ENCODE data around the gene PIAS4.

The PIAS4 gene

GRCh38 chr19:3985643-3986259 lies 21.8 kb upstream of the PIAS4 start:
- Histone ChIP-seq H3K4me3 (ENCODE audit: insufficient read depth, low read length, poor library complexity, severe bottlenecking) (peak overlapping the region; percentile 89), H2AFZ (ENCODE audit: low read depth, low read length, severe bottlenecking) (peak overlapping the region; percentile 82), H3K4me2 (ENCODE audit: low read depth, low read length, poor library complexity, severe bottlenecking) (peak overlapping the region; percentile 95), H3K36me3 (ENCODE audit: low read length) (peaks cover 37% of the 10 kb centered on the region), H3F3A (ENCODE audit: insufficient read depth) (peaks cover 66% of the 10 kb centered on the region), H3K27me3 (ENCODE audit: low read length) (no peaks in the 10 kb centered on the region), H3K9me2 (replicated peaks; ENCODE audit: insufficient read depth, low read length) (no peaks in the 10 kb centered on the region), H3K9ac (ENCODE audit: low read length) (peak overlapping the region; percentile 94), H3K27ac (ENCODE audit: low read depth, low read length) (peak overlapping the region; percentile 81), H3K79me2 (ENCODE audit: insufficient read depth, low read length) (peaks cover 43% of the 10 kb centered on the region), H4K20me1 (ENCODE audit: low read depth, low read length) (peaks cover 37% of the 10 kb centered on the region; the same call in 1 of the 2 replicates), H3K9me3 (ENCODE audit: insufficient read depth, low read length) (no peaks in the 10 kb centered on the region)
- no peak for TF ChIP-seq EZH2phosphoT487 (conservative IDR thresholded peaks at IDR 0.05; ENCODE audit: low read length)
- no peak for TF ChIP-seq CTCF (IDR thresholded peaks at IDR 0.05; ENCODE audit: insufficient read depth, low read length, poor library complexity, severe bottlenecking)

DNA sequence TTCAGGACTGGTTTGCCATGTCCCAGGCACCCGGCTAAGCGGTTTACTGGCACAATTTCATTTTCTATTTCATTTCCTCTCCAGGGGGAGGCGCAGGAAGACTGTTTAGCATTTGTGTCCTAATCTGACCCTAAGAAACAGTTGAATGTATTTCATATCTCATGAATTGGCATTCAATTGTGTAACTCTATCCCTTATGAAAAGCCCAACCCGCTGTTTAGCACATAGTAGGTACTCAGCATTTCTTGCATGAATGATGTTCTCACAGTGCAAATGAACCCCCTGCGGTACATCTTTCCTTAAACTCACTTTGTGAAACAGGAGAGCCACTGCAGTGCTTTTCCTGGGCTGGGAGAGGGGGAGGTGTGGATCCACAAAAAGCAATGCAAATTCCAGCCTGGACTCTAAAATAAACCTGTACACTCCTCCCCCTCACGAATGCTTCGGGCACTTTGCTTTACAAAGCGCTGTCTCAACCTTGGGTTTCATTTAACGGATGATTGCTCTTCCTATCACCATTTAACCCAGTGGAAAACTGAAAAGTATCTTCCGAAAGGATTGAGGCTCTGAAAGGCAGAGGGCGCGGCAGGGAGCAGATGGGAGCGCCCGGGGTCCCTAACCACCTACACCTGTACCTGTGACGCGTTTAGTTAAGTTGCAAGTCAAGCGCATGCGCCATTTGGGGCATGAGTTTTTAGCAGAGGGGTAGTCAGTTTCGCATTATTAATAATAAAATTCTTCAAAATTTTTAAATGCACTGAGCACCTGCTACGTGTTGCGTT lies 21.1 kb upstream of the PIAS4 start:
- peak overlapping the region; percentile 81 for H3K27ac ChIP-seq (ENCODE audit: low read depth, low read length)
- H3K9me3 ChIP-seq (ENCODE audit: insufficient read depth, low read length) = no peaks in the 10 kb centered on the region
- H3K4me2 ChIP-seq (ENCODE audit: low read depth, low read length, poor library complexity, severe bottlenecking) = peak overlapping the region; percentile 95
- H3K79me2 ChIP-seq (ENCODE audit: insufficient read depth, low read length) = peaks cover 38% of the 10 kb centered on the region
- peak overlapping the region; percentile 69 for H2AFZ ChIP-seq (ENCODE audit: low read depth, low read length, severe bottlenecking)
- peak overlapping the region; percentile 94 for H3K9ac ChIP-seq (ENCODE audit: low read length)
- H3K4me3 ChIP-seq (ENCODE audit: insufficient read depth, low read length, poor library complexity, severe bottlenecking) = peak overlapping the region; percentile 89
- H3F3A ChIP-seq (ENCODE audit: insufficient read depth) = peaks cover 59% of the 10 kb centered on the region
- no peaks in the 10 kb centered on the region for H3K27me3 ChIP-seq (ENCODE audit: low read length)
- H3K36me3 ChIP-seq (ENCODE audit: low read length) = peaks cover 30% of the 10 kb centered on the region
- no peak for TF ChIP-seq EZH2phosphoT487 (conservative IDR thresholded peaks at IDR 0.05; ENCODE audit: low read length)
- peak; percentile 69 for TF ChIP-seq CTCF (IDR thresholded peaks at IDR 0.05; ENCODE audit: insufficient read depth, low read length, poor library complexity, severe bottlenecking)
- H3K9me2 ChIP-seq (replicated peaks; ENCODE audit: insufficient read depth, low read length) = no peaks in the 10 kb centered on the region
- H4K20me1 ChIP-seq (ENCODE audit: low read depth, low read length) = peaks cover 31% of the 10 kb centered on the region; the same call in 1 of the 2 replicates

DNA sequence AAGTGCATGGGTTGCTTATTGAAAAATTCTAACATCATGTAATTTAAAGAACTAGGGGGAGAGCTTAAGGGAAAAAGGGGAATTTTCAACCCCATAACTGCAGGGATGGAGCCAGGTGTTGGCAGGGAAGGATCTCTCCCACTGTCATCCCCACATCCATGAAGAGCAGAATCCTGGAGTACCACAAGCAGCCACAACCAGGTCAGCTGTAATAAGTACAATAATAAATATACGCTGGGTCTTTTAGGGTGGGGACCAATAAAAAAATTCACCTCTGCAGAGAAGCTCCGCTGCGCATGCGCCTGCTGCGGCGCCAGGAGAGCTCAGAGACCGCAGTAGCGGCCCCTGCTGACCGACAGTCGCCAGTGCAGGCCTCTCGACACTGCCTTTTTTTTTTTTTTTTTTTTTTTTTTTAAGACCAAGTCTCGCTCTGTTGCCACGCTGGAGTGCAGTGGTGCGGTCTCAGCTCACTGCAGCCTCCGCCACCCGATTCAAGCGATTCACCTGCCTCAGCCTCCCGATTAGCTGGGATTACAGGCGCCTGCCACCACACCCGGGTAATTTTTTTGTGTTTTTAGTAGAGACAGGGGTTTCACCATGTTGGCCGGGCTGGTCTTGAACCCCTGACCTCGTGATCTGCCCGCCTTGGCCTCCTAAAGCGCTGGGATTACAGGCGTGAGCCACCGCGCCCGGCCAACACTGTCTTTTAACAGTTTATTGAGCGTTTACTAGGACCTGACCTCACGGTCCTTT lies 19.7 kb upstream of the PIAS4 start:
- no peak for TF ChIP-seq EZH2phosphoT487 (conservative IDR thresholded peaks at IDR 0.05; ENCODE audit: low read length)
- TF ChIP-seq CTCF (IDR thresholded peaks at IDR 0.05; ENCODE audit: insufficient read depth, low read length, poor library complexity, severe bottlenecking) = peak; percentile 53
- Histone ChIP-seq H3K9me3 (ENCODE audit: insufficient read depth, low read length) (no peaks in the 10 kb centered on the region), H2AFZ (ENCODE audit: low read depth, low read length, severe bottlenecking) (peak overlapping the region; percentile 69), H3K79me2 (ENCODE audit: insufficient read depth, low read length) (peaks cover 24% of the 10 kb centered on the region), H3K27ac (ENCODE audit: low read depth, low read length) (peak overlapping the region; percentile 81), H3K4me3 (ENCODE audit: insufficient read depth, low read length, poor library complexity, severe bottlenecking) (peak overlapping the region; percentile 34), H3K4me2 (ENCODE audit: low read depth, low read length, poor library complexity, severe bottlenecking) (peak overlapping the region; percentile 95), H3K27me3 (ENCODE audit: low read length) (no peaks in the 10 kb centered on the region), H3F3A (ENCODE audit: insufficient read depth) (peaks cover 46% of the 10 kb centered on the region), H3K9ac (ENCODE audit: low read length) (peak overlapping the region; percentile 94), H3K36me3 (ENCODE audit: low read length) (peaks cover 18% of the 10 kb centered on the region), H4K20me1 (ENCODE audit: low read depth, low read length) (peaks cover 18% of the 10 kb centered on the region; the same call in 1 of the 2 replicates), H3K9me2 (replicated peaks; ENCODE audit: insufficient read depth, low read length) (no peaks in the 10 kb centered on the region)

All from SU-DHL-6 (cell line).